Tibial artery (tissue), 4 donors: Measurements from ENCODE around the gene GYPE.
"Not testable (repeated sequence)": the region's sequence is repeated elsewhere in the genome, so short reads cannot be mapped to it uniquely, and the experiment has no call there.

ENCODE experiments used
- DNase-seq, 2 donors: peaks; one replicate each; pipeline ENCODE4 v3.0.0-alpha.2; 2019
- H3K27ac ChIP-seq, 2 donors: fragments of 200-600 bp; sonication (generic) in 1 of 2; 1 replicate in 1 of 2; 2 replicates in 1 of 2; pipeline ENCODE4 v1.5.1; 2018 to 2019; ENCODE audit warnings: mild to moderate bottlenecking in 1 of 2
- H3K27me3 ChIP-seq, 2 donors: fragments of 200-600 bp; sonication (generic) in 1 of 2; one replicate each; pipeline versions ENCODE4 v1.5.1 to v1.6.0; 2016 to 2019
- H3K36me3 ChIP-seq, 3 donors: fragments of 200-600 bp; sonication (generic) in 2 of 3; one replicate each; pipeline ENCODE4 v1.5.1; 2016 to 2019; ENCODE audit warnings: mild to moderate bottlenecking in 2 of 3
- H3K4me1 ChIP-seq, 4 donors: fragments of 200-600 bp; sonication (generic) in 2 of 4; 1 replicate in 3 of 4; 2 replicates in 1 of 4; pipeline ENCODE4 v1.5.1; 2016 to 2019
- H3K4me3 ChIP-seq, 2 donors: fragments of 200-600 bp; sonication (generic) in 1 of 2; 1 replicate in 1 of 2; 2 replicates in 1 of 2; pipeline ENCODE4 v1.5.1; 2018 to 2019; ENCODE audit warnings: mild to moderate bottlenecking in 2 of 2
- H3K9me3 ChIP-seq, 3 donors: fragments of 200-600 bp; sonication (generic) in 1 of 3; one replicate each; pipeline ENCODE4 v1.5.1; 2016 to 2019
- CTCF ChIP-seq, 2 experiments: fragments of 200-600 bp in 1 of 2; fragments of 450-650 bp in 1 of 2; IDR thresholded peaks; one replicate each; pipeline ENCODE4 v1.5.1; 2017 to 2019; ENCODE audit warnings: antibody characterized with exemption in 2 of 2, mild to moderate bottlenecking in 1 of 2, moderate library complexity in 1 of 2
- intact Hi-C: fragments of 100-400 bp; cut with DNase I; formaldehyde crosslinking; loops from one replicate; pipeline ENCODE4 v1.15.0; 2023; ENCODE audit warnings: low total_unique reads

GYPE gene

GRCh38 chr4:143910906-143911305 is 5.5 kb upstream of the GYPE start:
- peak overlapping the region; percentile 8 to 76 for H3K27ac ChIP-seq
- DNase-seq, H3K4me1 ChIP-seq, H3K27me3 ChIP-seq, intact Hi-C loops, H3K9me3 ChIP-seq, H3K36me3 ChIP-seq: not testable (repeated sequence)
- H3K4me3 ChIP-seq, result peak overlapping the region; percentile 54 to 55

- H3K9me3 ChIP-seq, H3K27me3 ChIP-seq, H3K4me3 ChIP-seq, H3K36me3 ChIP-seq, intact Hi-C loops, H3K27ac ChIP-seq, DNase-seq, H3K4me1 ChIP-seq: not testable (repeated sequence)
- TF ChIP-seq CTCF (IDR thresholded peaks at IDR 0.05), result peak in 1 of 2 experiments; percentile 35
These were observed 2.5 kb upstream of the GYPE start for GRCh38 chr4:143907811-143908210.

- H3K27me3 ChIP-seq, H3K27ac ChIP-seq, intact Hi-C loops, H3K9me3 ChIP-seq, DNase-seq, H3K4me1 ChIP-seq, H3K4me3 ChIP-seq, H3K36me3 ChIP-seq: not testable (repeated sequence)
These were observed 928 bp downstream of the GYPE start for GRCh38 chr4:143904431-143904830.

- not testable (repeated sequence) for H3K27me3 ChIP-seq, H3K4me1 ChIP-seq, H3K4me3 ChIP-seq, DNase-seq, H3K9me3 ChIP-seq, H3K27ac ChIP-seq, H3K36me3 ChIP-seq
- intact Hi-C loops, result loop anchor here (5.0 kb wide), 1 partner anchor 117 kb away; no protein-coding TSS in a partner anchor
These were observed 15.0 kb downstream of the GYPE start for GRCh38 chr4:143890323-143890722.

- DNase-seq, H3K9me3 ChIP-seq, H3K36me3 ChIP-seq, intact Hi-C loops, H3K4me1 ChIP-seq, H3K27ac ChIP-seq, H3K27me3 ChIP-seq, H3K4me3 ChIP-seq: not testable (repeated sequence)
These were observed 17.2 kb downstream of the GYPE start for GRCh38 chr4:143888189-143888588.

- intact Hi-C loops, H3K27me3 ChIP-seq, H3K27ac ChIP-seq, DNase-seq, H3K4me1 ChIP-seq, H3K9me3 ChIP-seq, H3K4me3 ChIP-seq, H3K36me3 ChIP-seq: not testable (repeated sequence)
These were observed 20.4 kb downstream of the GYPE start for GRCh38 chr4:143884965-143885364.

GRCh38 chr4:143883529-143883928 is 21.8 kb downstream of the GYPE start:
- intact Hi-C loops, result no loop called here
- no peak for DNase-seq

GRCh38 chr4:143882892-143883291 is 22.5 kb downstream of the GYPE start:
- intact Hi-C loops, result no loop called here
- no peak for TF ChIP-seq CTCF (IDR thresholded peaks at IDR 0.05)
- DNase-seq, result no peak

More at GRCh38 chr4:143883529-143883928, 21.8 kb downstream of the GYPE start:
- Histone ChIP-seq H3K4me3 (no peak overlapping the region), H3K27ac (no peak overlapping the region), H3K4me1 (no peaks in the 10 kb centered on the region), H3K36me3 (no peaks in the 10 kb centered on the region), H3K9me3 (no peaks in the 10 kb centered on the region), H3K27me3 (no peaks in the 10 kb centered on the region)
- TF ChIP-seq CTCF (IDR thresholded peaks at IDR 0.05), result no peak

GRCh38 chr4:143879561-143879960 is 25.8 kb downstream of the GYPE start:
- DNase-seq, H3K9me3 ChIP-seq, H3K36me3 ChIP-seq, H3K4me3 ChIP-seq, H3K27me3 ChIP-seq, H3K4me1 ChIP-seq, H3K27ac ChIP-seq, intact Hi-C loops: not testable (repeated sequence)

More at GRCh38 chr4:143882892-143883291, 22.5 kb downstream of the GYPE start:
- Histone ChIP-seq H3K36me3 (no peaks in the 10 kb centered on the region), H3K27me3 (no peaks in the 10 kb centered on the region), H3K27ac (no peak overlapping the region), H3K4me1 (no peaks in the 10 kb centered on the region), H3K4me3 (no peak overlapping the region), H3K9me3 (no peaks in the 10 kb centered on the region)

GRCh38 chr4:143875357-143875756 is 30.0 kb downstream of the GYPE start:
- DNase-seq, H3K9me3 ChIP-seq, H3K27me3 ChIP-seq, H3K27ac ChIP-seq, intact Hi-C loops, H3K36me3 ChIP-seq, H3K4me3 ChIP-seq, H3K4me1 ChIP-seq: not testable (repeated sequence)

- H3K4me1 ChIP-seq, DNase-seq, H3K36me3 ChIP-seq, H3K27me3 ChIP-seq, H3K27ac ChIP-seq, H3K4me3 ChIP-seq, intact Hi-C loops, H3K9me3 ChIP-seq: not testable (repeated sequence)
These were observed 34.7 kb downstream of the GYPE start for GRCh38 chr4:143870523-143871268.
